22Rv1 (cell line): ENCODE results near the gene SLC10A3.

Experiments
- CTCF ChIP-seq: fragments of 450-650 bp; IDR thresholded peaks from 2 replicates; pipeline ENCODE4 v1.5.1; 2017; ENCODE audit warnings: mild to moderate bottlenecking
- ZFX ChIP-seq: fragments of 450-650 bp; IDR thresholded peaks from 2 replicates; pipeline ENCODE4 v1.6.1; 2017; ENCODE audit warnings: antibody characterized with exemption, borderline replicate concordance

- TF ChIP-seq CTCF = no peak
- no peak for TF ChIP-seq ZFX
These were observed 22.9 kb downstream of the SLC10A3 start for GRCh38 chrX:154467556-154467955.
